SU-DHL-6 (cell line): Measurements from ENCODE around the gene TMEM138.

ENCODE experiments used
- EZH2phosphoT487 ChIP-seq: fragments of 200-600 bp; sonication (generic), shearing (Covaris generic); conservative IDR thresholded peaks from 2 replicates; pipeline ENCODE4 v1.6.1; 2018; ENCODE audit warnings: mild to moderate bottlenecking, antibody characterized with exemption, low read length, moderate library complexity, mixed read lengths
- TF ChIP-seq, protein P1 (sequence below): fragments of 200-600 bp; sonication (generic); IDR thresholded peaks from one replicate; pipeline ENCODE4 v1.5.1; 2017; ENCODE audit warnings: antibody characterized with exemption, mild to moderate bottlenecking, low read length, moderate library complexity; ENCODE audit not compliant: insufficient read depth, poor library complexity, severe bottlenecking

GRCh38 chr11:61361237-61361740 is 885 bp upstream of the TMEM138 start:
- TF ChIP-seq, protein P1, sequence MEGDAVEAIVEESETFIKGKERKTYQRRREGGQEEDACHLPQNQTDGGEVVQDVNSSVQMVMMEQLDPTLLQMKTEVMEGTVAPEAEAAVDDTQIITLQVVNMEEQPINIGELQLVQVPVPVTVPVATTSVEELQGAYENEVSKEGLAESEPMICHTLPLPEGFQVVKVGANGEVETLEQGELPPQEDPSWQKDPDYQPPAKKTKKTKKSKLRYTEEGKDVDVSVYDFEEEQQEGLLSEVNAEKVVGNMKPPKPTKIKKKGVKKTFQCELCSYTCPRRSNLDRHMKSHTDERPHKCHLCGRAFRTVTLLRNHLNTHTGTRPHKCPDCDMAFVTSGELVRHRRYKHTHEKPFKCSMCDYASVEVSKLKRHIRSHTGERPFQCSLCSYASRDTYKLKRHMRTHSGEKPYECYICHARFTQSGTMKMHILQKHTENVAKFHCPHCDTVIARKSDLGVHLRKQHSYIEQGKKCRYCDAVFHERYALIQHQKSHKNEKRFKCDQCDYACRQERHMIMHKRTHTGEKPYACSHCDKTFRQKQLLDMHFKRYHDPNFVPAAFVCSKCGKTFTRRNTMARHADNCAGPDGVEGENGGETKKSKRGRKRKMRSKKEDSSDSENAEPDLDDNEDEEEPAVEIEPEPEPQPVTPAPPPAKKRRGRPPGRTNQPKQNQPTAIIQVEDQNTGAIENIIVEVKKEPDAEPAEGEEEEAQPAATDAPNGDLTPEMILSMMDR, result no peak
- TF ChIP-seq EZH2phosphoT487, result no peak
